Ishikawa (cell line): ENCODE data around the gene TMEM45A.

Experiments
- CEBPB ChIP-seq: IDR thresholded peaks from 2 replicates; pipeline ENCODE4 v1.6.1; 2012
- CREB1 ChIP-seq: IDR thresholded peaks from 2 replicates; pipeline ENCODE4 v1.6.1; 2012; ENCODE audit warnings: low read depth
- EGR1 ChIP-seq: IDR thresholded peaks from 2 replicates; pipeline ENCODE4 v1.6.1; 2012
- EP300 ChIP-seq: IDR thresholded peaks from 2 replicates; pipeline ENCODE4 v1.6.1; 2012; ENCODE audit warnings: borderline replicate concordance
- FOXM1 ChIP-seq: IDR thresholded peaks from 2 replicates; pipeline ENCODE4 v1.6.1; 2012; ENCODE audit warnings: low read depth, borderline replicate concordance
- MAX ChIP-seq: IDR thresholded peaks from 2 replicates; pipeline ENCODE4 v1.6.1; 2012
- TAF1 ChIP-seq: IDR thresholded peaks from 2 replicates; pipeline ENCODE4 v1.6.1; 2012; ENCODE audit warnings: low read depth, mild to moderate bottlenecking
- TEAD4 ChIP-seq: IDR thresholded peaks from 2 replicates; pipeline ENCODE4 v1.6.1; 2012
- YY1 ChIP-seq: IDR thresholded peaks from 2 replicates; pipeline ENCODE4 v1.6.1; 2012; ENCODE audit warnings: low read depth
- TF ChIP-seq, protein P1 (sequence below): IDR thresholded peaks from 2 replicates; pipeline ENCODE4 v1.6.1; 2012; ENCODE audit warnings: low read depth, mild to moderate bottlenecking

DNA sequence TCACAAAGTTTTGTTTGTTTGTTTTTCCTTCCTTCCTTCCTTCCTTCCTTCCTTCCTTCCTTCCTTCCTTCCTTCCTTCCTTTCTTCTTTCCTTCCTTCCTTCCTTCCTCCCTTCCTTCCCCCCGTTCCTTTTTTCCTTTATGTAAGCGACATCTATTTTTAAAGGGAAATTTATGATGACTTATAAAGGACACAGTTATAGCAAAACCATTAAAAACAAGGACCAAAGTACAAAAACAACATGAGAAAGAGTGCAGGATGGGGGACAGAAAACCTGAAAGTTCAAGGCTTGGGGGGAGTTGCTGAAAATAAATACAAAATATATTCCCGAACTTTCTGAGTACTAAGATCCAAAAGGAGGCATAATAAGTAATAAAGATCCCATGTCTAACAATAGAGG, 118.8 kb downstream of the TMEM45A start:
- no peak for TF ChIP-seq EP300
- TF ChIP-seq, protein P1, sequence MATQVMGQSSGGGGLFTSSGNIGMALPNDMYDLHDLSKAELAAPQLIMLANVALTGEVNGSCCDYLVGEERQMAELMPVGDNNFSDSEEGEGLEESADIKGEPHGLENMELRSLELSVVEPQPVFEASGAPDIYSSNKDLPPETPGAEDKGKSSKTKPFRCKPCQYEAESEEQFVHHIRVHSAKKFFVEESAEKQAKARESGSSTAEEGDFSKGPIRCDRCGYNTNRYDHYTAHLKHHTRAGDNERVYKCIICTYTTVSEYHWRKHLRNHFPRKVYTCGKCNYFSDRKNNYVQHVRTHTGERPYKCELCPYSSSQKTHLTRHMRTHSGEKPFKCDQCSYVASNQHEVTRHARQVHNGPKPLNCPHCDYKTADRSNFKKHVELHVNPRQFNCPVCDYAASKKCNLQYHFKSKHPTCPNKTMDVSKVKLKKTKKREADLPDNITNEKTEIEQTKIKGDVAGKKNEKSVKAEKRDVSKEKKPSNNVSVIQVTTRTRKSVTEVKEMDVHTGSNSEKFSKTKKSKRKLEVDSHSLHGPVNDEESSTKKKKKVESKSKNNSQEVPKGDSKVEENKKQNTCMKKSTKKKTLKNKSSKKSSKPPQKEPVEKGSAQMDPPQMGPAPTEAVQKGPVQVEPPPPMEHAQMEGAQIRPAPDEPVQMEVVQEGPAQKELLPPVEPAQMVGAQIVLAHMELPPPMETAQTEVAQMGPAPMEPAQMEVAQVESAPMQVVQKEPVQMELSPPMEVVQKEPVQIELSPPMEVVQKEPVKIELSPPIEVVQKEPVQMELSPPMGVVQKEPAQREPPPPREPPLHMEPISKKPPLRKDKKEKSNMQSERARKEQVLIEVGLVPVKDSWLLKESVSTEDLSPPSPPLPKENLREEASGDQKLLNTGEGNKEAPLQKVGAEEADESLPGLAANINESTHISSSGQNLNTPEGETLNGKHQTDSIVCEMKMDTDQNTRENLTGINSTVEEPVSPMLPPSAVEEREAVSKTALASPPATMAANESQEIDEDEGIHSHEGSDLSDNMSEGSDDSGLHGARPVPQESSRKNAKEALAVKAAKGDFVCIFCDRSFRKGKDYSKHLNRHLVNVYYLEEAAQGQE, result no peak
- TF ChIP-seq FOXM1, result no peak
- no peak for TF ChIP-seq TAF1
- no peak for TF ChIP-seq YY1
- no peak for TF ChIP-seq TEAD4
- no peak for TF ChIP-seq MAX
- no peak for TF ChIP-seq CREB1
- no peak for TF ChIP-seq CEBPB
- no peak for TF ChIP-seq EGR1
